RCC 7860 (cell line): ENCODE results near the gene IL1R1.
"Not testable (repeated sequence)": the region's sequence is repeated elsewhere in the genome, so short reads cannot be mapped to it uniquely, and the experiment has no call there.

Source experiments
- DNase-seq: peaks from one replicate; pipeline ENCODE4 v3.0.0-alpha.2; 2015; ENCODE audit warnings: low spot score
- FAIRE-seq: peaks from 2 replicates; lab custom pipeline; 2012; peaks lifted over from hg19 to GRCh38; lab: Jason Lieb, UNC

The IL1R1 gene

GRCh38 chr2:102110596-102111334 lies 31.8 kb upstream of the IL1R1 start:
- no peak for FAIRE-seq
- no peak for DNase-seq

- FAIRE-seq = no peak
- DNase-seq = no peak
These were observed 30.7 kb upstream of the IL1R1 start for GRCh38 chr2:102111823-102112222.

- FAIRE-seq = no peak
- DNase-seq = no peak
These were observed 30.3 kb upstream of the IL1R1 start for GRCh38 chr2:102112271-102112670.

- peak; percentile 90 for DNase-seq
- FAIRE-seq = peak; percentile 94
These were observed 29.6 kb upstream of the IL1R1 start for GRCh38 chr2:102112692-102113665.

GRCh38 chr2:102114290-102114721 lies 28.2 kb upstream of the IL1R1 start:
- DNase-seq = peak; percentile 98
- FAIRE-seq = peak; percentile 99

- peak; percentile 91 for DNase-seq
- no peak for FAIRE-seq
These were observed 27.6 kb upstream of the IL1R1 start for GRCh38 chr2:102114851-102115497.

- FAIRE-seq = no peak
These were observed 25.7 kb upstream of the IL1R1 start for GRCh38 chr2:102116630-102117471.

GRCh38 chr2:102117472-102117858 lies 25.1 kb upstream of the IL1R1 start:
- DNase-seq = no peak
- no peak for FAIRE-seq

More at GRCh38 chr2:102116630-102117471, 25.7 kb upstream of the IL1R1 start:
- DNase-seq = no peak

- DNase-seq (no peak), FAIRE-seq (no peak)
These were observed 23.3 kb upstream of the IL1R1 start for GRCh38 chr2:102119255-102119654.

GRCh38 chr2:102120261-102120660 lies 22.3 kb upstream of the IL1R1 start:
- DNase-seq = no peak
- FAIRE-seq = no peak

- FAIRE-seq = no peak
- no peak for DNase-seq
These were observed 21.8 kb upstream of the IL1R1 start for GRCh38 chr2:102120701-102121159.

- DNase-seq (peak; percentile 70), FAIRE-seq (peak; percentile 59)
These were observed 20.4 kb upstream of the IL1R1 start for GRCh38 chr2:102122115-102122514.

- FAIRE-seq (no peak), DNase-seq (no peak)
These were observed 19.6 kb upstream of the IL1R1 start for GRCh38 chr2:102122909-102123308.

- not testable (repeated sequence) for DNase-seq, FAIRE-seq
These were observed 18.1 kb upstream of the IL1R1 start for GRCh38 chr2:102124421-102124820.

GRCh38 chr2:102126169-102126568 lies 16.4 kb upstream of the IL1R1 start:
- no peak for DNase-seq
- no peak for FAIRE-seq

GRCh38 chr2:102126660-102127059 lies 15.9 kb upstream of the IL1R1 start:
- DNase-seq (peak; percentile 42), FAIRE-seq (peak; percentile 10)

- FAIRE-seq (no peak), DNase-seq (no peak)
These were observed 13.5 kb upstream of the IL1R1 start for GRCh38 chr2:102129082-102129481.

GRCh38 chr2:102129951-102130646 lies 12.4 kb upstream of the IL1R1 start:
- FAIRE-seq (peak; percentile 56), DNase-seq (no peak)

GRCh38 chr2:102130647-102130991 lies 11.9 kb upstream of the IL1R1 start:
- DNase-seq = no peak
- FAIRE-seq = no peak

GRCh38 chr2:102131564-102131963 lies 11.0 kb upstream of the IL1R1 start:
- DNase-seq (peak; percentile 51), FAIRE-seq (peak; percentile 94)
